Suppressor macrophage (primary cell): ENCODE results near the gene CAPS.
A peak's percentile ranks its signal among the peaks of the same experiment; 100 is the strongest.
"Not testable (repeated sequence)": the region's sequence is repeated elsewhere in the genome, so short reads cannot be mapped to it uniquely, and the experiment has no call there.

Source experiments
- DNase-seq, 4 experiments: peaks; one replicate each; pipeline ENCODE4 v3.0.0-alpha.2; 2020 to 2022
- total RNA-seq, 17 experiments: gene quantifications; one replicate each; lab custom pipeline; 2026; ENCODE audit warnings: mixed read lengths in 6 of 17, inconsistent platforms in 3 of 17; lab: John Stamatoyannopoulos, UW

The CAPS gene
- total RNA-seq, result 0.39 to 7.9 (median 4.2) reads per million in 17 experiments

DNA sequence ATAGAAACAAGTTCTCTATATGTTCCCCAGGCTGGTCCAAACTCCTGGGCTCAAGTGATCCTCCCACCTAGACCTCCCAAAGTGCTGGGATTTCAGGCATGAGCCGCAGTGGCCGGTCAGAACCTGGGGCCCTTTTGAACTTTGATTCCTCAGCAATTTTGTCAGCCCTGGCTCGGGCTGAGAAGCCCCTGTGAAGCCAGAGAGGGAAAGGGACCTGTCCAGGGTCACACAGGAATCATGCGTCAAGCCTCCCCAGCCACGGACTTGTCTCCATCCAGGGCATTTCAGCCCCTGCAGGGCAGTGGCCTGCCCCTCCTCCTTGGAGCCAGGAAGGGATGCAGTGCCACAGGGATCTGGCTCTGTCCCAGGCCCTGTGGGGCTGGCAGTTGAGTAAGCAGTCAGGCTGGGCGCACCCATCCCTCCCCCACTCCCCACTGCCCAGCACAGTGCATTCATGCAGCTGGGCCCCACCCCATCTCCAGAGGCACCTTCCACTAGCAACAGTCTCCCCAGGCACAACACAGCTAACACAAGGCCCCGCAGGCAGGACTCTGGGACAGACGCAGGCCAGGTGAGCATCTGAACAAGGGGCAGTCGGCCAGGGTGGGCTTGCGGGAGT lies at the start of gene CAPS:
CAPS (plus strand) TSS at position 516 of the 619 bp plus-strand sequence. CDS start 153 bp downstream, outside the sequence.
- no peak for DNase-seq

DNA sequence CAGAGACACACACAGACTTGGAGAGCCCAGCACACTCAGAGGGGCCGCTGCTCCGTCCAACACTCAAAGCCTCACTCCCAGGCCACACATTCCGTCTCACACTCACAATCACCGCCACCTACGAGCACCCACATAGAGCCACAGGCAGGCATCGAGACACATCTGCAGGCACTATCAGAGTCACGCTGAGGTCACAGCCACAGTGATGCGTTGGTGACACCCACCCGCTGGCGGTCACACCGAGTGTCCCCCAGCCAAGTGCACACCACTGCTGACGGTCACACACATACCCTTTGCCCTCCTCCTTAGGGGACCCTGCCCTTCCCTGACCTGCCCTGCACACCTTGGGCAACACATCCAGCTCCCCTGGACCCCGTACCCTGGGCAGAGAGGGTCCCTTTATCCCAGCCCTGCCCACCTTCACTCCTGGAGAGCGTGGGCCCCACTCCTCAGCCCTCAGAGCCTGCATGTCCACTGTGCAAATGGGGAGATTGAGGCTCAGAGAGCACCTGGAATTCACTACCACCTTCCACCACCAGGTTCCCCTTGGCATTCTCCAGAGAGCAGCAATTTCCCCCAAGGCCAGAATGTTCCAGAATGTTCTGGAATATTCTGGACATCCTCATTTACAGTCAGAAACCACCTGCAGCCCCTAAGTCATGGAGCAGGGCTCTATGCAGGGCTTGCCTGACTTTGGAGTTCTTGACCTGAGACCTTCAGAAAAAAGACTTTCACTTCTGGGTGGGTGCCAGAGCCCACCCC lies 49.1 kb upstream of the CAPS start:
- no peak for DNase-seq

DNA sequence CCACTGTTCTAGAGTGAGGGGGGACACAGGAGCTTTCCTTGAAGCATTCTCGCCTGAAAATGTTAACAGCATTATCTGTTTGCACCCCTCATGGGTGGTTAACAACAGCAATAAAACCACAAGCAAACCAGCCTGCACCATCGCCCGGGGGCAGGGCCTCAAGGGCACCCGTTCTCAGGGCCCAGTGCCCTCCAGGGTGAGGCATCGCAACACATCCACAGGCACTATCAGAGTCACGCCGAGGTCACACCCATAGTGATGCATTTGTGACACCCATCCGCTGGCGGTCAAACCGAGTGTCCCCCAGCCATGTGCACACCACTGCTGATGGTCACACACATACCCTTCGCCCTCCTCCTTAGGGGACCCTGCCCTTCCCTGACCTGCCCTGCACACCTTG lies 48.3 kb upstream of the CAPS start:
- no peak for DNase-seq

DNA sequence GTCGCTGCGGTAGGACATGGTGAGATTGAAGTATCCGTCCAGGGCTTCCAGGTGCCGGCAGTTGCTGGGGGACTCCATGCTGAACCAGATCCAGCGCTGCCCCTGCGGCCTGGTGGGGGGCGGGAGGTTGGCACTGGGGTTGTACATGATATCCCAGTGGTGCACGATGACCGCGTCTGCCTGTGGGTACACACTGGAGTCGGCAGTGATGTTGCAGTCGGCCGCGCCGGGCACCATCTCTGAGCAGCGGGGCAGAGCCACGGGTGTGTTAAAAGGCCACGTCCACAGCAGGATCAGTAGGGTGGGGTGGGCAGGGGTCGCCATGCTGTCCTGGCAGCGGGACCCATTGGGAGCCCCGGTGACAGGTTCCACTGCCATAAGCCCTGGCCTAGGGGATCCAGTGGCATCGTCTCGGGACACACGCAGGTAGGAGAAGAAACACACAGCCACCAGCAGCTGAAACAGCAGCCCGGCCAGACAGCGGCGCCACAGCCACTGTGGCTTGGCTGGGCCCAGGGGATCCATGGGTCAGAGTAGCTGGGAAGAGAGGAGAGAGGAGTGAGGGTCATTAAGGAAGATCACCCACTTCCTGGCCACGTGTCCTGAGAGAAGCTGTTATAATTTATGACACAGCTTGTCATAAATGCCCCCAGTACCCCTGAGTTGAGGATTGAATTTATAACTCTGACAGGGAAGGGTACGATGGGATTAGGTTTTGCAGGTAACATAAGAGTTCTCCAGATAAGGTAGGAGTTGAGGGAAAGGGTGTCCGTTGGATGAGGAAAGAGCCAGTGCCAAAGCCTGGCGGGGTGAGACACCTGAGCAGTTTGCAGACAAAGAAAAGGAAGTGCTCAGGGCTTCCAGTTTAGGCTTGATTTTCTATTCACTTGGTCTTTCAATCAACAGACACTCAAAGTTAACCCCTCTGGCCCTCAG lies 46.6 kb upstream of the CAPS start:
- no peak for DNase-seq

DNA sequence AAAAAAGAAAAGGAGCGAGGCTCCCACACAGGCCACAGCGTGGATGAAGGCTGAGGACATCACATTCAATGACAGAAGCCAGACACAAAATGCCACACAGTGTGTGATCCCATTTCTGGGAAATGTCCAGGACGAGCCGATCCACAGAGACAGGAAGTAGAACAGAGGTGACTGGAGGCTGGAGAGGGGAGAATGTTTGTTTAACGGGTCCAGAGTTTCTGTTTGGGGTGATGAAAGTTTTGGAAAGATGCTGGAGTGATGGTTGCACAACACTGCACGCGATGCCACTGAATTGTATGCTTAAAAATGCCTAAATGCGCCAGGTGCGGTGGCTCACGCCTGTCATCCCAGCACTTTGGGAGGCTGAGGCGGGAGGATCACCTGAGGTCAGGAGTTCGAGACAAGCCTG lies 43.1 kb upstream of the CAPS start:
- DNase-seq, result no peak

DNA sequence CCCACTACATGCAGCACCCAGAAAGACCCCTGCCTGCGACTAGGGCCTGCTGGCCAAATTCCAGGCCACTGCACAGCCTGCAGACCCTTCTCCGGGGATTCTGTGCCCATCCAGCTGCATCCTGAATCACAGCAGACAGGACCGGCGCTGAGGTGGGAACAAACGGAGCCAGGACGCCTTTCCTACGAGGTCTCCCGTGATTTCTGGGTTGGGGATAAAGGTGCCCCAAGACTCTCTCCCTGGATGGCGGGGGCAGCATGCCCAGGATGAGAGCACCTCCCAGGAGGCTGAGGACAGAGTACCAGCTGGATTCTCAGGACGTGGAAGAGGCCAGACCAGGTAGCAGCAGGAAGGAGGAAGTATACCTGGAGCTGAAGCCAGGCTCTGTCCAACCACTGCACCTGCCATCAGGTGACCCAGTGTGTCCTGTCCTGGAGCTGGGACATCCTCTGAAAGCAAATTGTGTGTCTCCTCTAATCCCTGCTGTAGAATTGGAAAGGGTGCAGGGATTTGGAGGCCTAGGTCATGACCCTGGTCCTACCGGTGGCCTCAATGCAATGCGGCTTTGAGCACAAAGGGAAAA lies 40.3 kb upstream of the CAPS start:
- no peak for DNase-seq

DNA sequence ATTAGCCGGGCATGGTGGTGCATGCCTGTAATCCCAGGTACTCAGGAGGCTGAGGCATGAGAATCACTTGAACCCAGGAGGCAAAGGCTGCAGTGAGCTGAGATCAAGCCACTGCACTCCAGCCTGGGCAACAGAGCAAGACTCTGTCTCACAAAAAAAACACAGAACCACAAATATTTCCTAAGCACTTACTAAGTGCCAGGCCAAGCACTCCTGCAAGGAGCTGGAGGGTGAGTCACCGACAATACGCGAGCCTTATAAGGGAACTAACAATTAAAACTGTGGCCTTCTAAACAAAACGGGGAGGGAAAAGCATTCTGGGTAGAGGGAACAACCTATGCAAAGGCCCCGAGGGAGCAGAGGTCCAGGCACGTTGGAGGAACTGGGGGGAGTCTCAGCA lies 39.6 kb upstream of the CAPS start:
- peak; percentile 38 to 74 (median 66) for DNase-seq

DNA sequence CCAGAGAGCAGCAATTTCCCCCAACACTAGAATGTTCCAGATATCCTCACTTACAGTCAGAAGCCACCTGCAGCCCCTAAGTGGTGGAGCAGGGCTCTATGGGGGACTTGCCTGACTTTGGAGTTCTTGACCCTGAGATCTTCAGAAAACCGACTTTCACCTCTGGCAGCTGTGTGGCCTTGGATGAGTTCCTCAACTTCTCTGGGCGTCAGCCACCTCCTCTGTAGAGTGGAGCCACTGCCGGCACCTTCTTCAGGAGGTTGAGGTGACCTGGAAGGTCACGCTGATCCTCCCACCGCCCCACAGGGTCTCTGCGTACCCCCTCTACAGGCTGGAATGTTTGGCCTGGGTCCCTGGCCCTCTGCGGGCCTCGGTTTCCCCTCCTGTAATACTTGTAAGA lies 36.6 kb upstream of the CAPS start:
- no peak for DNase-seq

DNA sequence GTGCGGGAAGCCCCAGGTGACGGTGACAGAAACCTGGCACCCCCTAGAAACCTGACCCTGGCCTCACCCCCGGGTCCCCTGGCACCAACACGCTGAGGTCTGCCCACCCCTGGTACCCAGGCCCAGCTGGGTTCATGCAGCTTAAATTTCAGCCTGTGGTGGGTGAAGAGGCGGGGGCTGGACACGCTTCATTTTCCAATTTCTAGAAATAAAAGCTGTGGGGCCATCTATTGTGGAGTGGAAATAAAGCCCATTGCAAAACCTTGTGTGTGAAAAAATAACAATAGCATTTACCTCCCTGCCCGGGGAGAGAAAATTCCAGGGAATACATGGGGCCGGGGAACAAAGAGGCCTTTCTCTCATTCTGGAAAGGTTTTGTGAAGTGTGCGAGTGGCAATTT lies 36.2 kb upstream of the CAPS start:
- no peak for DNase-seq

DNA sequence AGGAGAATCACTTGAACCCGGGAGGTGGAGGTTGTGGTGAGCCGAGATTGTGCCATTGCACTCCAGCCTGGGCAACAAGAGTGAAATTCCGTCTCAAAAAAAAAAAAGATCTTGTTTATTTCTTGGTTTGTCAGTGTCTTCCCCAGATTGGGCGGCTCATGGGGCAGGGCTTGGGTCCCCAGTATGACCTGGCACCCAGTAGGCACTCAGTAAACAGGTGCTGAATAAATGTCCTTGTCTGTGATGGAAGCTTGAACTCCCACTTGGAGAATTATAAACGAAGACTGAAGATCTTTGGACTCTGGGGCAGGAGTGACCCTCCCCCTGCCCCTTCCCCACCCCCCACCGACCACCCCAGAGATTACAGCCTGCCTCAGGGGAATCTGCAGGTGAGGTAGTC lies 33.9 kb upstream of the CAPS start:
- no peak for DNase-seq

DNA sequence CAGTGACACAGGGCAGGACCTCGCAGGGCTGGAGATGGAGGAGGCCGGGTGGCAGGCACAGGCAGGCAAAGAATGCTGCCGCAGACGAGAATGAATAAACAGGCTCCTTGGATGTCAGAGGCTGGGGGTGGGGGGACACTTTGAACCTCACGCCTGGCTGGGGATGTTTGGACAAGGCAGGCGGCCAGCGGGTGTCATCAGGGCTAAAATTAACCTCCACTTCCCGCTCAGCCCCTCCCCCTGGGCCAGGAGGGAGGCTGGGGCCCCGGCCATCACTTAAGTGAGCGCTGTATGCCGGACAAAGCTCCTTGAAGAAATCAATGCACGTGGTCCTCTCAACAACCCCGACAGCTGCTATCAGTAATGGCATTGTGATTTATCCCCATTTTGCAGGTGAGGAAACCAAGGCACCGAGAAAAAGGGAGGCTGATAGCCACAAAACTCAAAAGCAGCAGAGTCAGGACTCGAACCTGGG lies 33.4 kb upstream of the CAPS start:
- DNase-seq, result no peak

DNA sequence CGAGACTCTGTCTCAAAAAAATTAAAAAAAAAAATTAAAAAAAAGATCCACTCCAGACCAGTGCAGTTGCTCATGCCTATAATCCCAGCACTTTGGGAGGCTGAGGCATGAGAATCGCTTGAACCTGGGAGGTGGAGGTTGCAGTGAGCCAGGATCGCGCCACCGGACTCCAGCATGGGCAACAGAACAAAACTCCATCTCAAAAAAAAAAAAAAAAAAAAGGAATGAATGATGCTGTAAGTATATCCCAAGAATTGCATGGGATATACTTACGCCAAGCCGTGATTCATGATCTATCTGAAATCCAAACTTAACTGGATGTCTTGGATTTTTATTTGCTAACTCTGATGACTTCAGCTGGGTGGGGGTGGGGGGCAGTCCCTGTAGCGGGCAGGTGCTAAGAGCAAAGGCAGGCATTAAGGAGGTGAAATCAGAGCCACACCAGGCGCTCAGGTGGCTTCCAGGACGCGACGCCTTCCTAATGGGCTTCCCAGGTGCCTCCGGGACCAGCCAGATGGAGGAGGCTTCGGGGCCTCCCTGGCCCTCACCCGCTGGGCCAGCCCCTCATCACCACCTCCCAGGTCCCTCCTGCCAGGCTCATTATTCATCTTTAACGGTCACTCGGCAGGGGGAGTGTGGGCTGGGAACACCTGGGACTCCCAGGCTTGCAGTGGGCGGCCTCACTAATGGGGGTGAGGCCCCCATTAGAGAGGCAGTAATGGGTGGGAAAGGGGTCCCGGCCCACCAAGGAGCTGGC lies 32.3 kb upstream of the CAPS start:
- no peak for DNase-seq

DNA sequence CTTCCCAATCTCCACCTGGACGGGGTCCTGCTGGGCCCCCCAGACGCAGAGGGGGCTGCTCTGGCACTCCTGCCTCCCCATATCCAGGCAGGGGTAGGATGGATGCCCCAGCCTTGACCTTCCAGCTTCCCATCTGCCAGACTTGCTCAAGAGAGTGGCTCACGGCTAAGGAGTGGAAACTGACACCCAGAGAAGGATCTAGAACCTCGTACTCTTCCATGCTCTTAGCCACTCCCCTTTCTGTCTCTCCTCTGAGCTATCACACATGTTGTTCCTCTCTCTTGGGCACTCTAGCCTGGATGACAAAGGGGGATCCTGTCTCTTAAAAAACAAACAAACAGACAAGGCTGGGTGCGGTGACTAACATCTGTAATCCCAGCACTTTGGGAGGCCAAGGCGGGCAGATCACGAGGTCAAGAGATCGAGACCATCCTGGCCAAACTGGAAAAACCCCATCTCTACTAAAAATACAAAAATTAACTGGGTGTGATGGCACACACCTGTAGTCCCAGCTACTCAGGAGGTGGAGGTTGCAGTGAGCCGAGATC lies 31.6 kb upstream of the CAPS start:
- no peak for DNase-seq

DNA sequence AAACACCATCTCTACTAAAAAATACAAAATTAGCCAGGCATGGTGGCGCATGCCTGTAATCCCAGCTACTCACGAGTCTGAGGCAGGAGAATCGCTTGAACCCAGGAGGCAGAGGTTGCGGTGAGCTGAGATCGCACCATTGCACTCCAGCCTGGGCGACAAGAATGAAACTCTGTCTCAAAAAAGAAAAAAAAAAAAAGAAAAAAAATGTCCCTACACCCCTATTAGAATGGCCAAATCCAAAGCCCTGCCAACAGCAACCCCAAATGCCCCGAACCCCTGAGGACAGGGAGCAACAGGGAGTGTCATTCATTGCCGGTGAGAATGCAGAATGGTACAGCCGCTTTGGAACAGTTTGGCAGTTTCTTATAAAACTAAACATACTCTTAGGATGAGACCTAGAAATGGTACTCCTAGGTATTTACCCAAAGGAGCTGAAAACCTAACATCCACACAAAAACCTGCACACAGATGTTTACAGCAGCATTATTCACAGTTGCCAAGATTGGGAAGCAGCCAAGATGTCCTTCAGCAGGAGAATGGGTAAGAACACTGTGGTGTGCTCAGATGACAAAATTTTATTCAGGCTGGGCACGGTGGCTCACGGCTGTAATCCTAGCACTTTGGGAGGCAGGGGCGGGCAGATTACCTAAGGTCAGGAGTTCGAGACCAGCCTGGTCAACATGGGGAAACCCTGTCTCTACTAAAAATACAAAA lies 30.7 kb upstream of the CAPS start:
- not testable (repeated sequence) for DNase-seq

DNA sequence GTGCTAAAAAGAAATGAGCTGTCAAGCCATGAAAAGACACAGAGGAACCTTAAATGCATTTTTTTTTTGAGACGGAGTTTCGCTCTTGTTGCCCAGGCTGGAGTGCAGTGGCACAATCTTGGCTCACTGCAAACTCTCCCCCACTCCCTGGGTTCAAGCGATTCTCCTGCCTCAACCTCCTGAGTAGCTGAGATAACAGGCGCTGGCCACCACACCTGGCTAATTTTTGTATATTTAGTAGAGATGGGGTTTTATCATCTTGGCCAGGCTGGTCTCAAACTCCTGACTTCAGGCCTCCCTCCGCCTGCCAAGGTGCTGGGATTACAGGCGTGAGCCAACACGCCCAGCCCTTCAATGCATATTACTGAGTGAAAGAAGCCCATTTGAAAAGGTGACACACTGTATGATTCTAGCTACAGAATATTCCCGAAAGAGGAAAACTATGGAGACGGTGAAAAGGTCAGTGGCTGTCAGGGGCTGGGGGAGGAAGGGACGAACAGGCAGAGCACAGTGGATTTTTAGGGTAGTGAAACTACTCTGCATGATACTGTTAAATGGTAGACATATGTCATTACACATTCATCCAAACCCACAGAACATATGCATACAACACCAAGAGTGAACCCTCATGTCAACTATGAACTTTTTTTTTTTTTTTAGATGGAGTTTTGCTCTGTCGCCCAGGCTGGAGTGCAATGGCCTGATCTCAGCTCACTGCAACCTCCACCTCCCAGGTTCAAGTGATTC lies 29.8 kb upstream of the CAPS start:
- DNase-seq, result peak; percentile 28 to 64 (median 53)

DNA sequence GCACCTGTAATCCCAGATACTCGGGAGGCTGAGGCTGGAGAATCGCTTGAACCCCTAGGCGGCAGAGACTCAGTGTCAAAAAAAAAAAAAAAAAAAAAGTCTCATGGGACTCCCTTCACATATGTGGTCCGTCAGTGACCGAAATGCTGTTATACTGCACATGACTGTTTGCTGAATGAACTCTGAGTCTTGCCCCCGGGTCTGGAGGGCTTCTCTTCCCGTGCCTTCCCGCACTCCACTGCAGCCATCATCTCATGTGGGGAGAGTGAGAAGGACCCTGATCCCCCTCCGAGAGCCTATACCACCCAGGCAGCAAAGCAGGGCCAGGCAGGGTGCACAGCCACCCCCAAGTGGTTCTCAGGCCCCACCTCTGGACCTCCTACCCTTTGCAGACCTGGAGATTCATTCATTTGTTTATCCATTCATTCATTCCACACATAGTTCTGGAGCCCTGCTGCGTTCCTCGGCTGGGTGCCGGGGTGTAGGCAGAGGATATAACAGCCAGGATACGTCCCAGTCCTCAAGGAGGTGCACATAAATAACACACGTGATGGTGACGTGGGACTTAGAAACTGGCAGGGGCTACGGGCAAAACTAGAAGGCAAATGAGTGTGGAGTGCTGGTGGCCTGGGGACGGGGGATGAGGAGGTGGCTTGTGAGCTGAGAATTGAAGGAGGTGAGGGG lies 24.6 kb upstream of the CAPS start:
- DNase-seq, result no peak

DNA sequence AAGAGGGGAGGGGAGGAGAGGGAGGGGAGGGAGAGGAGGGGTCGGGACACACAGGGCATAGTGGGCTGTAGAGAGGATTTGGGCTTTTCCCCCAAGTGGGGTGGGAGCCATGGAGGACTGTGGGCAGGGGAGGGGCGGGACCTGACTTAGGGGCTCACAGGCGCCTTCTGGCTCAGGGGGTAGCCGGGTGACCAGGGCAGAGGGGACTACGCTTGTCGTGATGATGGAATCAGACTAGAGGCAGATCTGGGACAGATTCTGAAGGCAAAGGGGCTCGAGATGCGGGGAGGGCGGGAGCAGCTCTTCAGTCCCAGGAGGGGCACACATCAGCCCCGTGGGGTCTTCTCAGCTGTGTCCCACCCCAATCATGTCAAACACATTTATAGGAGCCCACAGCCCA lies 24.0 kb upstream of the CAPS start:
- no peak for DNase-seq

DNA sequence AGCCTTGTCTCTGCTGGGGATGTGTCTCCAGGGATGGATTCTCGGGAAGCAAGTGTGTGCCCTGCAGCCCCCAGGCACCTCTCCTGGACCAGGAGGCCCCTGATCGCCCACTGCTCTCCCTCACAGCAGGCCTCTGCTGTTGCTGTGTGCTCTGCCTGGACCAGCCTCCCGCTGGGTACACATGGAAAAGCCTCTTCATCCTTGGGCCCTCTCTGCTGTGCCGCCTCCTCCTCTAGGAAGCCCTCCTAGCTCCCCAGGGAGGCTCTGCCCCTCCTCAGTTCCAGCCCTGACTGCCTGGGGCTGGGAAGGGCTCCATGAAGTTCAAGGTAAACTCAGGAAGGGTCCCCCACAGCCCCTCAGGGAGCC lies 22.5 kb upstream of the CAPS start:
- no peak for DNase-seq

DNA sequence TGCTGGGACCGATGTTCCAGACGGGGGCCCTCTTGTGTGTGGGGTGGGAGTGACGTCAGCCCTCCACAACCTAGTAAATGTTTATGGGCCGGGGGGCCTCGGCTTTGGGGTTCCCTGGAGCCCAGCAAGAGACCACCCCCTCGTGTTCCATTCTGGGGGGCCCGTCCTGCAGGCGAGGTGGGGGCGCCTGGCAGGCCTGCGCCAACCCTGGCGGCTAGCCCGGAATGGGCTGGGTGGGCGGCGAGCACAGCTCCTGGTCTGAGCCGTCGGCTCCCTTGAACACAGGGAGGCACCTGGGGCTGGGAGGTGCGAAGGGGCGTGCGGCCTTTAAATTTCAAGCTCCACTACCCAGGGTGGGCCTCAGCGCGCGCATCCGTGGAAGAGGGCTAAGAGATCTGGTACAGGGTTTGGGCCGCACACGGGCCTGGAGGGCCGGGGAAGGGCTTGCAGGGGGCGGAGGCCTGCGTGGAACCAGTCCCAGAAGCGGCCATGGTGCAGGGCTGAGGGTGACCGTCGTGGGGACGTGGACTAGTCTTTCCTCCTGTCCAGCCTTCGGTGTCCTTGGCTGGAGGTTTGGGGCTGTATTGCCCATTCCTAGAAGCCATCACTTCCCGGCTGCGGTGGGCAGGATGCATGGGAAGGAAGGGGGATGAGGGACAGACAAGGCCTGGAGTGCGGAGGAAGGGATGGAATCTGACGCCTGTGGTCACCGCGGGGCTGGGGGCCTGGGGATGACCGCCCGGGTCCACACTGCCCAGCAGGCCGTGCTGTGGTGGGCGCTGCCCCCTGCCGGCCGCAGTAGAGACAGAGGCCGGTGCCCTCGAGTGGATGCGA lies 21.9 kb upstream of the CAPS start:
- peak; percentile 40 to 74 (median 53) for DNase-seq
